Activated T-helper 17 cell treated with anti-CD3 and anti-CD28 coated beads, Interleukin-2, amount 50 U/mL, for 72 hours (primary cell): Measurements from ENCODE around the gene WWP2. TPM values are rescaled to one million over a fixed set of nuclear protein-coding genes. Genes with fewer than 3 reads are reported as not detected.
A peak's percentile ranks its signal among the peaks of the same experiment; 100 is the strongest.

ENCODE experiments used
- ATAC-seq: fragments of 150-1000 bp; cut with Tn5 transposase; replicated peaks from 2 replicates; pipeline ENCODE4 v1.10.0; 2021; ENCODE audit warnings: mild to moderate bottlenecking, moderate library complexity
- H3K27ac Mint-ChIP-seq: one replicate; pipeline ENCODE4 v1.8.0; 2022; ENCODE audit warnings: mixed read lengths
- H3K27me3 Mint-ChIP-seq: one replicate; pipeline ENCODE4 v1.8.0; 2022; ENCODE audit warnings: mixed read lengths
- H3K36me3 Mint-ChIP-seq: one replicate; pipeline ENCODE4 v1.8.0; 2022; ENCODE audit warnings: low read depth, mild to moderate bottlenecking, mixed read lengths
- H3K4me1 Mint-ChIP-seq: one replicate; pipeline ENCODE4 v1.8.0; 2022; ENCODE audit warnings: mixed read lengths
- H3K4me3 Mint-ChIP-seq: one replicate; pipeline ENCODE4 v1.8.0; 2022; ENCODE audit warnings: mild to moderate bottlenecking, mixed read lengths
- H3K9me3 Mint-ChIP-seq: one replicate; pipeline ENCODE4 v1.8.0; 2022; ENCODE audit warnings: mixed read lengths
- total RNA-seq, 2 donors: library from RNA; stranded (reverse); gene quantifications; one replicate each; pipeline ENCODE4 v1.2.3, GENCODE V29; 2022

Gene WWP2
- total RNA-seq, 2 donors from 2014 or later, result 55.1 to 55.7 TPM

- Mint-ChIP-seq H3K4me3 (no peak overlapping the region), H3K9me3 (no peaks in the 10 kb centered on the region), H3K36me3 (peaks cover 76% of the 10 kb centered on the region), H3K27ac (no peak overlapping the region), H3K4me1 (no peaks in the 10 kb centered on the region), H3K27me3 (no peaks in the 10 kb centered on the region)
- peak; percentile 80 for ATAC-seq
Measured at GRCh38 chr16:69930117-69930776, 168.1 kb downstream of the WWP2 start.

GRCh38 chr16:69931631-69932030 lies 169.5 kb downstream of the WWP2 start:
- Mint-ChIP-seq H3K36me3 (peaks cover 76% of the 10 kb centered on the region), H3K27ac (no peak overlapping the region), H3K27me3 (no peaks in the 10 kb centered on the region), H3K4me3 (no peak overlapping the region), H3K4me1 (no peaks in the 10 kb centered on the region), H3K9me3 (no peaks in the 10 kb centered on the region)
- no peak for ATAC-seq

GRCh38 chr16:69932228-69932627 lies 170.1 kb downstream of the WWP2 start:
- no peaks in the 10 kb centered on the region for H3K27me3 Mint-ChIP-seq
- H3K4me1 Mint-ChIP-seq, result no peaks in the 10 kb centered on the region
- H3K36me3 Mint-ChIP-seq, result peaks cover 79% of the 10 kb centered on the region
- H3K4me3 Mint-ChIP-seq, result no peak overlapping the region
- no peak overlapping the region for H3K27ac Mint-ChIP-seq
- ATAC-seq, result no peak
- no peaks in the 10 kb centered on the region for H3K9me3 Mint-ChIP-seq

GRCh38 chr16:69932691-69933392 lies 170.7 kb downstream of the WWP2 start:
- ATAC-seq, result no peak
- Mint-ChIP-seq H3K27me3 (no peaks in the 10 kb centered on the region), H3K9me3 (no peaks in the 10 kb centered on the region), H3K4me1 (no peaks in the 10 kb centered on the region), H3K27ac (no peak overlapping the region), H3K4me3 (no peak overlapping the region), H3K36me3 (peaks cover 85% of the 10 kb centered on the region)

GRCh38 chr16:69934044-69934443 lies 171.9 kb downstream of the WWP2 start:
- H3K4me1 Mint-ChIP-seq, result no peaks in the 10 kb centered on the region
- ATAC-seq, result no peak

GRCh38 chr16:69934751-69935150 lies 172.6 kb downstream of the WWP2 start:
- no peak overlapping the region for H3K4me3 Mint-ChIP-seq
- no peaks in the 10 kb centered on the region for H3K27me3 Mint-ChIP-seq
- no peak for ATAC-seq
- H3K27ac Mint-ChIP-seq, result no peak overlapping the region
- H3K9me3 Mint-ChIP-seq, result no peaks in the 10 kb centered on the region
- H3K36me3 Mint-ChIP-seq, result peaks cover 90% of the 10 kb centered on the region
- no peaks in the 10 kb centered on the region for H3K4me1 Mint-ChIP-seq

More at GRCh38 chr16:69934044-69934443, 171.9 kb downstream of the WWP2 start:
- Mint-ChIP-seq H3K27me3 (no peaks in the 10 kb centered on the region), H3K27ac (peak overlapping the region; percentile 59), H3K36me3 (peaks cover 95% of the 10 kb centered on the region), H3K4me3 (no peak overlapping the region), H3K9me3 (no peaks in the 10 kb centered on the region)

GRCh38 chr16:69935278-69935711 lies 173.2 kb downstream of the WWP2 start:
- Mint-ChIP-seq H3K4me3 (no peak overlapping the region), H3K27me3 (no peaks in the 10 kb centered on the region)
- no peak for ATAC-seq

GRCh38 chr16:69935740-69936139 lies 173.6 kb downstream of the WWP2 start:
- ATAC-seq, result no peak
- H3K9me3 Mint-ChIP-seq, result no peaks in the 10 kb centered on the region
- no peak overlapping the region for H3K4me3 Mint-ChIP-seq
- H3K27ac Mint-ChIP-seq, result no peak overlapping the region
- H3K36me3 Mint-ChIP-seq, result peaks cover 80% of the 10 kb centered on the region
- H3K27me3 Mint-ChIP-seq, result no peaks in the 10 kb centered on the region
- H3K4me1 Mint-ChIP-seq, result no peaks in the 10 kb centered on the region

More at GRCh38 chr16:69935278-69935711, 173.2 kb downstream of the WWP2 start:
- peaks cover 85% of the 10 kb centered on the region for H3K36me3 Mint-ChIP-seq
- H3K4me1 Mint-ChIP-seq, result no peaks in the 10 kb centered on the region
- no peak overlapping the region for H3K27ac Mint-ChIP-seq
- no peaks in the 10 kb centered on the region for H3K9me3 Mint-ChIP-seq

GRCh38 chr16:69936252-69936651 lies 174.1 kb downstream of the WWP2 start:
- no peak for ATAC-seq
- Mint-ChIP-seq H3K9me3 (no peaks in the 10 kb centered on the region), H3K27ac (no peak overlapping the region), H3K36me3 (peaks cover 75% of the 10 kb centered on the region), H3K27me3 (no peaks in the 10 kb centered on the region), H3K4me1 (no peaks in the 10 kb centered on the region), H3K4me3 (no peak overlapping the region)

GRCh38 chr16:69936751-69937211 lies 174.6 kb downstream of the WWP2 start:
- Mint-ChIP-seq H3K4me3 (no peak overlapping the region), H3K27ac (no peak overlapping the region), H3K27me3 (no peaks in the 10 kb centered on the region), H3K36me3 (peaks cover 70% of the 10 kb centered on the region), H3K9me3 (no peaks in the 10 kb centered on the region), H3K4me1 (no peaks in the 10 kb centered on the region)
- ATAC-seq, result no peak

GRCh38 chr16:69937465-69937951 lies 175.4 kb downstream of the WWP2 start:
- peaks cover 63% of the 10 kb centered on the region for H3K36me3 Mint-ChIP-seq
- no peaks in the 10 kb centered on the region for H3K27me3 Mint-ChIP-seq

GRCh38 chr16:69938981-69939820 lies 177.1 kb downstream of the WWP2 start:
- H3K4me3 Mint-ChIP-seq, result no peak overlapping the region
- ATAC-seq, result no peak
- no peaks in the 10 kb centered on the region for H3K27me3 Mint-ChIP-seq
- H3K27ac Mint-ChIP-seq, result no peak overlapping the region
- no peaks in the 10 kb centered on the region for H3K4me1 Mint-ChIP-seq
- no peaks in the 10 kb centered on the region for H3K9me3 Mint-ChIP-seq
- peaks cover 47% of the 10 kb centered on the region for H3K36me3 Mint-ChIP-seq

More at GRCh38 chr16:69937465-69937951, 175.4 kb downstream of the WWP2 start:
- ATAC-seq, result no peak
- H3K4me3 Mint-ChIP-seq, result no peak overlapping the region
- H3K9me3 Mint-ChIP-seq, result no peaks in the 10 kb centered on the region
- H3K27ac Mint-ChIP-seq, result no peak overlapping the region
- no peaks in the 10 kb centered on the region for H3K4me1 Mint-ChIP-seq

GRCh38 chr16:69939821-69940585 lies 177.9 kb downstream of the WWP2 start:
- no peak for ATAC-seq
- H3K36me3 Mint-ChIP-seq, result peaks cover 39% of the 10 kb centered on the region
- no peaks in the 10 kb centered on the region for H3K4me1 Mint-ChIP-seq
- H3K4me3 Mint-ChIP-seq, result no peak overlapping the region
- H3K9me3 Mint-ChIP-seq, result no peaks in the 10 kb centered on the region
- H3K27me3 Mint-ChIP-seq, result no peaks in the 10 kb centered on the region
- H3K27ac Mint-ChIP-seq, result no peak overlapping the region

GRCh38 chr16:69940676-69941075 lies 178.5 kb downstream of the WWP2 start:
- no peak for ATAC-seq
- no peaks in the 10 kb centered on the region for H3K4me1 Mint-ChIP-seq
- H3K9me3 Mint-ChIP-seq, result no peaks in the 10 kb centered on the region
- H3K27me3 Mint-ChIP-seq, result no peaks in the 10 kb centered on the region
- H3K4me3 Mint-ChIP-seq, result no peak overlapping the region
- H3K27ac Mint-ChIP-seq, result no peak overlapping the region
- H3K36me3 Mint-ChIP-seq, result peaks cover 32% of the 10 kb centered on the region
